GM18519 (cell line): ENCODE results near the gene CALML4.
"Not testable (repeated sequence)": the region's sequence is repeated elsewhere in the genome, so short reads cannot be mapped to it uniquely, and the experiment has no call there.

Experiments used
- ATAC-seq: cut with Tn5 transposase; IDR thresholded peaks from one replicate; pipeline ENCODE4 v1.9.1; 2021; ENCODE audit warnings: mild to moderate bottlenecking, moderate library complexity; ENCODE audit not compliant: unreplicated experiment, low FRiP score

Gene CALML4, protein sequence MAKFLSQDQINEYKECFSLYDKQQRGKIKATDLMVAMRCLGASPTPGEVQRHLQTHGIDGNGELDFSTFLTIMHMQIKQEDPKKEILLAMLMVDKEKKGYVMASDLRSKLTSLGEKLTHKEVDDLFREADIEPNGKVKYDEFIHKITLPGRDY

DNA sequence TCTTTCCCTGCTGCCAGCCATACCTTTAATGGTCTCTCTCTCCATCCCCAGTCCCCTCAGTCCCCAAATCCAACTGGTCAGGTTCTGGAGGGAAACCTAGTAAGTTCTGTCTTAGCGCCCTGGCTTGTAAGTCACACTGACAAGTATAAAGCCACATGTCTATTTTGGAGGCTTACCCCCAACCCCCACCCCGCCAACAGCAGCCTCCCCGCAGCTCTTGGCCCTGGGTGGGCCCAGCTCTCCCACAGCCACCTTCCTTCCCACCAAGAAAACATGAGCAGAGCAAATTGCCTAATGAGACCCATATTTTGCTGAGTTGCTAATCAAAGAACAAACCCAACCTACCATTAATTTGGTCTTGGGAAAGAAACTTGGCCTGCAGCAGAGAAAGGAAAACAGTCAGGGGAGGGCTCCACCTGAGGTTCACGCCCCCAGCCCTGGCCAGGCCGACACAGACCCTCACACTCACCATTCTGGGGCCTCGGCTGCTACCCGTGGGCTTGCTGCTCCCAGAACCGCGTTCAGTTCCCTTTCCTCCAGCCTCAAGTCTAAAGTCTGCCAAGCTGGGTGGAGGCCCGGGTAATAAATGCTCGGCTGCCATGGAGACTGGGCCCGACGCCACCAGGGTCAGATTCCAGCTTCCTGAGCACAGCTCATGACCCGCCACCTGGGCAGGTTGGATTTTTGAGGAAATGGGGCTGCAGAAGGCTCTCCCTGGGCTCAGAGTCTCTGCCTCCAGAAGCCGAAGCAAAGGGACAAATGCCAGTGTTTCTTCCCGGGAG lies at the start of gene CALML4:
CALML4 (minus strand) TSS at position 557 of the 782 bp plus-strand sequence; CDS start at position 472, 85 bp downstream.
- ATAC-seq: no peak

DNA sequence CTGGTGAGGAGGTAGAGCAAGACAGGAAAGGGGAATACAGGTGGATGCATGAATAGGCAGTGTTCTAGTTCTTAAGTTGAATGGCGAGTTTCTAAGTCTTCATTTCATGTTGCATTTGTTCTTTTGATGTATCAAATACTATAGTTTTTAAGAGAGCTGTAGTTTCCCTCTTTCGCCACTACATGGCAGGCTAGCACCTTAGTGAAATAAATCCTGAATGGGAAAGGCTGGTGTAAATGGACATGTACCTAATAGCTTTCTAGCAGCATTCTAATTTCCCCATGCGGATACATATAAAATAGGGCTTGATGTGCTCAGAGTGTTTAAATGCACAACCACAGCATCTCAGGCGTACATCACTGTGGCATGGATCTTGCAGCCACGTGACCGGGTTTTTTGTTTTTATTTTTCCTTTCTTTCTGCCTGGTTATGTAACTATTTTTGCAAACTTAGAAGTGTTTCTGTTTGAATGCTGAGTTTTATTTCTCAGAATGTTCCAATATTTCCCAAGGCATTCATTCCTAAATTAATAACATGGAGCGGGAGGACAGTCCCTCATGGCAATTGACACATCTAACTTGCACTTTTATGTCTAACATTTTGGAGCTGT lies 47.9 kb upstream of the CALML4 start:
- ATAC-seq: no peak

DNA sequence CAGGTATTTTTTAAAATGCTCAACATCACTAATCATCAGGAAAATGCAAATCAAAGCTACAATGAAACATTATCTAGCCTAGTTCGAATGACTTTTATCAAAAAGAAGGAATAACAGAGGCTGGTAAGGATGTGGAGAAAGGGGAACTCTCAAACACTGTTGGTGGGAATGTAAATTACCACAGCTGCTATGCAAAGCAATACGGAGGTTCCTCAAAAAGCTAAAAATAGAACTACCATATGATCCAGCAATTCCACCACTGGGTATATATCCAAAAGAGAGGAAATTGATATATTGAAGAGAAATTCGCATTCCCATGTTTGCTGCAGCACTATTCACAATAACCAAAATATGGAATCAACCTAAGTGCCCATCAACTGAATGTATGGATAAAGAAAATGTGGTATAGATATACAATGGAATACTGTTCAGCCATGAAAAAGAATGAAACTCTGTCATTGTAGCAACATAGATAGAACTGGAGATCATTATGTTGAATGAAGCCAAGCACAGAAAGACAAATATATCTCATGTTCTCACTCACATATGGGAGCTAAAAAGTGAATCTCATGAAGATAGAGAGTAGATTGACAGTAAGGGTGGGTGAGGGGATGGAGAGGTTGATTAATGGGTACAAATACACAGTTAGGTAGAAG lies 44.1 kb upstream of the CALML4 start:
- ATAC-seq: no peak

DNA sequence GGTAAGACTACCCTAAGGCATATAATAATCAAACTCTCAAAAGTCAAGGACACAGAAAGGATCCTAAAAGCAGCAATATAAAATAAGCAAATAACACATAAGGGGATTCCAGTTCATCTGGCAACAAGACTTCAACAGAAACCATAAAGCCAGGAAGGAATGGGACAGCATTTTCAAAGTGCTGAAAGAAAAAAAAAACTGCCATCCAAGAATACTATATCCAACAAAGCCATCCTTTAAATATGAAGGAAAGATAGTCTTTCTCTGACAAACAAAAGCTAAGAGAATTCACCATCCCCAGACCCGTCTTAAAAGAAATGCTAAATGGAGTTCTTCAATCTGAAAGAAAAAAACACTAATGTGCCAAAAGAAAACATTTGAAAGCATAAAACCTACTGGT lies 39.1 kb upstream of the CALML4 start:
- no peak for ATAC-seq

DNA sequence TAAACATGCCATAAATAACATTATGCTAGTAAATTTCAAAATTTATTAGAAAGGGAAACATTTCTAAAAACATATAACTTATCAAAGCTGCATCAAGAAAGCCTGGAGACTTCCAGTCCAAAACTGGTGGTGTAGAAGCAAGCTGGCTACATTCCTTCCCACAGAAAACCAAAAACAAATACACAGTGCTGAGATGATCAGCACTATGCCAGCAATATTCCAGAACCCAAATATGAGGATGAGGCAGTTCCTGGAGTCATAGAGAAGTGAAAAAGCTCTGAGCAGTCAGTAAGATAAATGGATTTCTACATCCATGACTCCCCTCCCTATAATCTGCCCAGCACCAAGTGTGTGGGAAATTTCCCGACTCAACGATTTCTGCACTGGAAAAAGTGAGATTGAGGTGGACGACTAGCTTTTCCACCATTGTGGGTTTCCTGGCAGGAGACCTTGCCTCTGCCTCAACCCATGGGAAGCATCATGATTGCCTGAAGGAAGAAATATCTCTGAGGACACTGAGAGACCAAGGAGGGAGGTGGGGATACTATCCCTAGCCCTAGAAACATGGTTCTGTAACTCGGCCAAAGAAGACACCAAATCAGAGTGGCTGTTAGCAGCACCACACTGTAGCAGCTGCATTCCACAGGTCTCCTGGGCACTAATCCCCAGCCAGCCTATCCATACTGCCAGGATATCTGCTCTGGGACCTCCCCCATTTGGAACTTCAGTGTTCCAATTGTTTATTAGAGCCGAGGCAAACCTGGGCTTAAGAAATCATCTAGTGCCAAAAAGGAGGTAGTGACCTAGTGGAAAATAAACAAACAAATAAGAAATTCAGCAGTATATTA lies 36.2 kb upstream of the CALML4 start:
- ATAC-seq: no peak

DNA sequence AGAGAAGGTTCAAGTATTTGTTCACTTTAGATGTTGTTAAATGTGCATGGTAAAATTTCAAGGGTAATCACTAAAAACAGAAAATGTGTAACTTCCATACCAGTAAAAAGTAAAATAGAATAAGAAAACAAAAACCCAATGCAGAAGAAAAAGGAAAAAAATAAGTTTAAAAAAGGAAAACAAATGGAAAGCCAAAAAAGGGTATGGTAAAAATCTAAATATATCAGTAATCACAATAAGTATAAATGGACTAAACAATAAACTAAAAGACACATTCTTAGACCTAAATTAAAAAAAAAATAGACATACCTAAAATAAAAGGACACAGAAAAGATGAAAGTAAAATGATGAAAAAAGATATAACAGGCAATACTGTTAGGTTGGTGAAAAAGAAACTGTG lies 33.9 kb upstream of the CALML4 start:
- ATAC-seq: no peak

DNA sequence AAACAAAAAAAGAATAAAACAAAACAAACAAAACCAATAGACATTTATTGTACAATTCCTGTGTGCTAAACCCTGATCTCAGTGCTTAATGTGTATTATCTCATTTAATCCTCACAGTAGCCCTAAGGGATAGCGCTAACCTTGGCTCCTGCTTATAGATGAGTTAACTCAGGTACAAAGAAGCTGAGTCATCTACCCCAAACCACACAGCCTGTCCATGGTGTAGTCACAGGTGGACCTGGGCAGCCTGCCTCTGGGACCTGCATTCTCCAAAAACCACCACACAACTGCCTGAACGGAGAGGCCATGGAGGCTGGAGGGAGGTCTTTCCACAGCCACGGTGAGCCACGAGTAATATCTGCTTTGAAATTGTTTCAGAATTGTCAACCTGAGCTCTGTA lies 29.9 kb upstream of the CALML4 start:
- ATAC-seq: no peak

DNA sequence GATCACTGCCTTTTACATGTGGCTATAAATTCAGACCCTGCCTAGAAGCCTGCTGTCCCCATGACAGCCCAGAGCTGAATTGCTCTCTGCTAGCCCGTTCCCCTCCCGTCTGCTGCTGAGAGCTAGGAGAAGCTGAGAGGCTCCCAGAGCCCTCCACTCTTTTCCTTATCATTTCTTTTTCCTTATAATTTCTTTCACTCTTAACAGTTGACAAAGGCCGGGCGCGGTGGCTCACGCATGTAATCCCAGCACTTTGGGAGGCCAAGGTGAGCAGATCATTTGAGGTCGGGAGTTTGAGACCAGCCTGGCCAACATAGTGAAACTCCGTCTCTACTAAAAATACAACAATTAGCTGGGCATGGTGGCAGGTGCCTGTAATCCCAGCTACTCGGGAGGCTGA lies 29.4 kb upstream of the CALML4 start:
- not testable (repeated sequence) for ATAC-seq

DNA sequence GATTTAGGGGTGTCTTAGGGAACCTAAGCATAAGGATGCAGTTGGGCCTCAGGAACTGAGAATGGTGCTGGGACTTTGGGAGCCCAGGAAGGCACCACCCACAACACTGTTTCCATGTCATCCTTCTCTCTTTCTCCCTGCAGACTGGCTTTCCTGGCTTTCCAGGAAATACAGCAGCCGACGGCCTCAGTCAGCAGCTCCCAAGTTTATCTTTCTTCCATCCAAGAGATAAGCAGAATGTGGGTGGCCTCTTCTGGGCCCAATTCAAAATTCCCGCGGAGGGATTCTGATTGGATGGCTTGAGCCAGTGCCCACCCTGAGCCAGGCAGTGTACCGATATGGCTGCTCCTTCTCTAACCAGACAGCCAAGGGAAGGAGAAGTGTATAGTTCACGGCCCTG lies 28.9 kb upstream of the CALML4 start:
- no peak for ATAC-seq

DNA sequence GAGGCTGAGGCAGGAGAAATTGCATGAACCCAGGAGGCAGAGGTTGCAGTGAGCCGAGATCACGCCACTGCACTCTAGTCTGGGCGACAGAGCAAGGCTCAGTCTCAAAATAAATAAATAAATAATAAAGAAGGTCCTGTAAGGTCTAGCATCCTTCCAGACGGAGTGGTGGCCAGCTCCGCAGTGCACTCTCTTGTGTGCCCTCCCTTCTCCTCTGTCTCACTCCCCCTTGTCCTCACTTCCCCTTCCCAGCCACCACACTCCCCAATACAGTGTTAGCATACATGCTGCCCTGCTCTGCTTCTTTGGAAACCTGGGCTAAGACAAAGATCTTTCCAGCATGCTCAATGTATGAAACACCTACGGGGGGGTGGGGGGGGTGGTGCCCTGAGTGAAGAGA lies 27.8 kb upstream of the CALML4 start:
- ATAC-seq: no peak

DNA sequence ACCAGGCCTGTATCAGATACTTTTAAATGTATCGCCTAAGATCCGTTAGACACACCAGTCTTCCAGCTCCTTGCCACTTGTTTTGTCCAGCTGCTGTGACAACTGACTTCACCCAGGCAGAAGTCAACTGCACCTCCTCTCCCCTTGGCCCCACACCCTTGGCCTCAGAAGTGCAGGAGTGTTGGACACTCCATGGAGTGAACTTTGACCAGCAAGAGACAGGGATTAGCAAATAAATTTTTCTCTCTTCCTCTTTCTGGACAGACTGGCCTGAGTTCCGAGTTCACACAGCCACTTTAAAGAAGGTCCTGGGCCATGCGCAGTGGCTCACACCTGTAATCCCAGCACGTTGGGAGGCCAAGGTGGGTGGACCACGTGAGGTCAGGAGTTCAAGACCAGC lies 27.3 kb upstream of the CALML4 start:
- no peak for ATAC-seq

DNA sequence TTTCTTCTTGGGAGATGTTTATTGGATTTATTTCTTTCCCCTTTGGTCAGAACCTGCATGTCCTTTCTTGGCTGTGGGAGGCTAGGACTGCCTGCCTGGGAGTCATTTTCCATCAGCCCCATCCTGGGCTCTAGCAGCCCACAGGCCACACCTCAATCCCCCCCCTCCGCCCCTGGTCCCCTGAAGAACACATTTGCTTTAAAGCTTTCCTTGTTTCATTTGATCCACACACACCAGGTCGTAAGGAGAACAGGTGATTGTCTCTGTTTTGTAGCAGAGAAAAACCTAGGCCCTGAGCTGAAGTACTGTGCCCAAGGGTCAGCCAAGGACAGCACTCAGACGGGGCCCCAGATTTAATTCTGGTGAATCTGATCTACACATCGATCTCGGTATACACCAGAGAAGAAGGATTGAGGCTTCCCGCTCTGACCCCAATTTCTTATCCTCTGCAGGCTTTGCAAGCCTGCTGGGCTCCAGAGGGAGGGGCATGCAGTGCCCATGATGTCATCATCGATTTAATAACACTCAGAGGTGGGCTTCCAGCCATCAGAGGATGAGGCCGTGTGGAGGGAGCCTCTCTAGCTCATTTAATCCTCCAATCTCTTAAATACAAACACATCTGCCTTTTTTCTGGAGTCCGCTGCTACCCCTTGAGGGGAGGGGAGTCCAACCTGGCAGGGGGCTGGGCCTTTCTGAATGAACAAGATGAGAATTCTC lies 26.1 kb upstream of the CALML4 start:
- ATAC-seq: no peak

DNA sequence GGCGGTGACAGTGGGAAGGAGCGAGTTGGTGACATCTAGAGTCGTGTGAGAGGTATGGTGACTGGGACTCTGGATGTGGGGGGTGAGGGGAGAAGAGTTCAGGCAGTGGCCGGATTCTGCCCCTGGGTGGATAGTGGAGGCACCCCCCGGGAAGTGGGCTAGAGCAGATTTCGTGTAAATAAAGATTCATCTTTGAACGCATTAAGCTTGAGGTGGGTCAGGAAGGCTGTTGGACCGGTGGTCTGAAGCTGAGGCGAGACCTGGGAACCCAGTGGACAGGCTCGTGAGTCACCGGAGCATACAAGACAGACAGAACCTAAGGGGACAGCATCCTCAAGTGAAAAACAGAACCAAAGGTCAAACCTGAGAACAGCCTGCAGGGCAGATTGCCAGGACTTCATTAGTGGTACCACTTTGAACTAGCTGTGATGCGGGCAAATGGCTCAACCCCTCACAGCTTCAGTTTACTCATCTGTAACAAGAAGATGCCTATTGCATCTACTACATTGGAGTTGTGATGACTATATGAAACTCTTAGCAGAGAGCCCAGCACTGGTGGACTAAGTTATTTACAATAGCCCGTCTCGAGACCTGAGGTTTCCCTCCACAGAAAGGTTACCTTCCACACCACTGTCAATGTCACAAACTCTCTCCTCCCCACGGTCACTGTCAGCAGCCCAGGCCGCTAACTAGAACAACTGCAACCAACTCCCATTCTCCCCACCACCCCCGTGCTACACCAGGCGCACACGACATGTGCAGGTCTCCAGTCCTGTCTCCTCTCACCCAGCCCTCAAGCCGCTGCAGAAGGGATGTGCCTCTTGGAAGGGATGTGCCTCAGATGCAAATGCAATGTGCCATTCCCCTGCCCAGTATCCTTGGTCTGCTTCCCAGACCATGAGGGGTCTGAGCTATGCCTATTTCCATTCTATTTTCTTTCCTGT lies 25.3 kb upstream of the CALML4 start:
- no peak for ATAC-seq

DNA sequence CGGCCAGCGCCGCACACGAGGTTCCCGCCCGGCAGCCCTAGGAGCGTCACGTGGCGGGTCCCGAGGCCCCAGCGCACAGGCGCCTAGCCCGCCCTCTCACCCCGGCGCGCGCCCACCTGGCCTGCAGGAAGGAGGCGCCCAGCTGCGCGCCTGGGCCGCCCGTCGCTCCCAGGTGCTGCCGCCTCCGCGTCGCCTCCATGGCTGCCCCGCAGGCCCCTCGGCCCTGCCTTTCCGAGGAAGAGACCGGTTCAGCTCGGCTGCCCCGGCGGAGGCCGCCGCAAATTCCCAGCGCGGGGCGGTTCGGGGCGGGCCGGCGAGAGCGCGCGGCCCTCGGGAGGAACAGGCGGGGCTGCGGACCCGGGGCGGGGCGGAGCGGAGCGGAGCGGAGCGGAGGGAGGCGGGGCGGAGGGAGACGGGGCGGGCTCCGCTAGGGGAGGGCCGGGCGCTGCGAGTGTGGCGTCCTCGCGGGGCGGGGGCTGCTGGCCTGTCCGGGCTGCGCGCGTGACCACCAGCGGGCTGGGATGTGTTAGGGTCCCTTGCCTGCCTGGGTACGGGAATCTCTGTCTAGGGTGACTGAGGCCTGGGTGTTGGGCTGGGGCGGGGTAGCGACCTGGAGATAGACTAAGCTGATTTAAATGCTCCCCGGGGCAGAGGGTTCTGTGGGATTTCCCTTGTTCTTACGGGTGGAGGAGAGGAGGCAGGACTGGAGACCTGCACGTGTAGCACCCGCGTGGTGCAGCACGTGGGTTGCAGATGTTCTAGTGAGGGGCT lies 24.4 kb upstream of the CALML4 start, which contains the start of gene CLN6:
CLN6 (minus strand) TSS at position 343 of the 771 bp plus-strand sequence; CDS start at position 199, 144 bp downstream.
- ATAC-seq: peak; percentile 44

DNA sequence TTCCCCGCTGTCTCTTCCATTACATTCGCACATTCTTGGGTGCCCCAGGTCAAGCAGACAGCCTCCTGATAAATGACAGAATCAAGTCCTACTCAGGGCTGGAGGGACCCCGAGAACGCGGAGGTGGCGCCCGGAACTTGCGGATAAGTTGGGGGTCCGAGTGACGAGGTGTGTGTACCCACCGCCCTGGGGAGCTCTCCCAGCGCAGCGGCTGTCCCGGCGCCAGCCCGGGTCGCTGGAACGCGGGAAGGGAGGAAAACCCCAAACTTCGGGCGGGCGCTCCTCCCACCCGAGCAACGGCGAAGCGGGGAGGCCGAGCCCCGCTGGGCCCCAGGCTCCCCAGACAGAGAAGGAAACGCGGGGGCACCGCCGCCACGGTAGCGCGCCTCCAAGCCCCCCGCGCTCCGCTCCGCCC lies 23.8 kb upstream of the CALML4 start:
- ATAC-seq: no peak

DNA sequence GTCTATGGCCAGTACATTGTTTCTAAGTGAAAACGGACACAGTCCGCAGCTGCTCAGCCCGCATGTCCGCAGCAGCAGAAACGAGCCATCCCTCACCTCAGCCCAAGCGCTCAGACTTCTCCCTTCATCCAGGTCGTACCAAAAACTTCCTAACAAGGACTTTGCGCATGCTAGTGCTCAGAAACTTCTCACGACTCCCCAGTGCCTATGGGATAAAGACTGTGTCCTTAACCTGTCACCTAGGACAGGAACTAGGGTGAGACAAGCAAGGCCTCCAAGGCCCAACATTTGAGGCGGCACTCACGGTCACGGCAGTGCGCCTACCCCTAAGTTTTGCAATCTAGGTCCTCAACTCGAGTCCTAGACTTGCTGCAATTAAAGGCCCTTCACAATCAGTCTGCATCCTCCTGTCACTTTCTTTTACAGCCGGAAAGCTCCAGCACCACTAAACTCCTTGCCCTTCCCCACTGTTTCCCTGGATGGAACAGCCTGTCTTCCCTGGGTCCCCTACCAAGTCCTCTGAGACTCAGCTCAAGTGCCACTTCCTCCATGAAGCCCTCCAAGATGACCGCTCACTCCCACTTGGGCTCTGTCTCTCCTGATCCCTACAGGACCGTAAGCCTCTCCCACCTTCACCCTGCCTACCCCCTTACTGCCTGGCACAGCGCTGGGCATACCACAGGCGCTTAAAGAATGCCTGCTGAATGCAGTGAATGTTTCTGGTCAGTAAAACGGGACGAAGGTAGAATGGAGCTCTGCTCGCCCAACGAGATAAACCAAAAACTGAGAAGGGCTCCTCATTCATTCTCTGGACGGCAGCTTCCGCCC lies 23.2 kb upstream of the CALML4 start:
- no peak for ATAC-seq

DNA sequence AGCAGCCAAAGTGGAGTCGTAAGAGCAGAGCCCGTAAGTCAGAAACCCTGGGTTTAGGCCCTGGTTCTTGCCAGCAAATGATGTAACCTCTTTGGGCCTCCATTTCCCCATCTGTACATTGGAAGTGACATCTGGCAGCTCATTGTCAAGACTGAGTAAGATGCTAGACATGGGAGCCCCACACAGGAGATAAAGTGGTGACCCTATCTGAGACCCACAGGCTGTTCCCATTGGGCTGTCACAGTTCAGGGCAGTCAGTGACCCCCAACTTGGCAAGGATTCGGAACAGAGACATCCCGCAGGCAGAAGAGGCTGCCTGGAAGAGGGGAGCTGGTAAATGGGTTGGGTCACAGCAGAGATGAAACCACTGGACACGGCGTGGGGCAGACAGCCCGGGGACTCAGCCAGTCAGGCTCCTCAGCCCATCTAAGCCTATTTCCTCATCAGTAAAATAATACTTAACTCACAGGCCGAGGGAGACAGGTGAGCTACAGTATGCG lies 22.6 kb upstream of the CALML4 start:
- ATAC-seq: no peak
